ENCODE data around the gene SORCS1.

The SORCS1 gene

GRCh38 chr10:107103174-107104025, 61.1 kb downstream of the SORCS1 start:
- FAIRE-seq: no peak

GRCh38 chr10:107098326-107098725, 66.2 kb downstream of the SORCS1 start:
- no peak for FAIRE-seq

GRCh38 chr10:107094824-107095522, 69.5 kb downstream of the SORCS1 start:
- FAIRE-seq: no peak

- no peak for FAIRE-seq
These were observed 72.2 kb downstream of the SORCS1 start for GRCh38 chr10:107092321-107092720.

GRCh38 chr10:107091126-107091525, 73.4 kb downstream of the SORCS1 start:
- no peak for FAIRE-seq

GRCh38 chr10:107085665-107086525, 78.6 kb downstream of the SORCS1 start:
- no peak for FAIRE-seq

- FAIRE-seq: no peak
These were observed 81.0 kb downstream of the SORCS1 start for GRCh38 chr10:107083388-107084009.

GRCh38 chr10:107081644-107082043, 82.9 kb downstream of the SORCS1 start:
- no peak for FAIRE-seq

GRCh38 chr10:107075117-107075516, 89.4 kb downstream of the SORCS1 start:
- no peak for FAIRE-seq

GRCh38 chr10:107072786-107073185, 91.7 kb downstream of the SORCS1 start:
- no peak for FAIRE-seq

- no peak for FAIRE-seq
These were observed 92.5 kb downstream of the SORCS1 start for GRCh38 chr10:107072028-107072427.

GRCh38 chr10:107071301-107071700, 93.2 kb downstream of the SORCS1 start:
- FAIRE-seq: no peak

GRCh38 chr10:107067843-107068242, 96.7 kb downstream of the SORCS1 start:
- no peak for FAIRE-seq

- no peak for FAIRE-seq
These were observed 100.4 kb downstream of the SORCS1 start for GRCh38 chr10:107064075-107064474.

- no peak for FAIRE-seq
These were observed 104.6 kb downstream of the SORCS1 start for GRCh38 chr10:107059872-107060271.

GRCh38 chr10:107059068-107059804, 105.3 kb downstream of the SORCS1 start:
- FAIRE-seq: no peak

- no peak for FAIRE-seq
These were observed 106.2 kb downstream of the SORCS1 start for GRCh38 chr10:107058331-107058730.

GRCh38 chr10:107056182-107056581, 108.3 kb downstream of the SORCS1 start:
- FAIRE-seq: no peak

GRCh38 chr10:107054469-107055156, 109.9 kb downstream of the SORCS1 start:
- FAIRE-seq: no peak

- FAIRE-seq: no peak
These were observed 112.7 kb downstream of the SORCS1 start for GRCh38 chr10:107051769-107052168.

- no peak for FAIRE-seq
These were observed 121.0 kb downstream of the SORCS1 start for GRCh38 chr10:107043461-107043860.

Measured in colon (tissue), 2 donors.